ENCODE measurements around the gene MRPS22. TPM values are rescaled to one million over a fixed set of nuclear protein-coding genes. Genes with fewer than 3 reads are reported as not detected.

The MRPS22 gene
- total RNA-seq, 1 donor, result 75.8 TPM

DNA sequence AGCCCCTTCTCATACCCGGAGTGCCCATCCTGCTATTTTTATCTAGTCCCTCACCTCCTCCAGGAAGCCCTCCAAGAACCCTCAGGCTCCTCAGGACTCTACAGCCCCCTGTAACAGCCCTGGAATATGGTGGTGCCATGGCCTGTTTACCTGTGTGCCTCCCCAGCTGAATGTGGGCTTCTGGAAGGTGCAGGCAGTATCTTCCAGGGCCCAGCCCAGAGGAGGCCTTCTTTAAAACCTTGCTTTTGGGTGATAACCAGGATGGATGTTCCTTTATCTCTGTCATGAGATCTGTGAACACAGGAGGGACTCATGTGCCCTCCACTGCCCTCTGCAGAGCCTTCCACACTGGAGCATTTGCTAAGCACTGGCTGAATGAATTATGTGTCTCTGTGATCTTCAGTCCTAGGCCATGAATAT, 36.7 kb upstream of the MRPS22 start:
- TF ChIP-seq, protein P1, sequence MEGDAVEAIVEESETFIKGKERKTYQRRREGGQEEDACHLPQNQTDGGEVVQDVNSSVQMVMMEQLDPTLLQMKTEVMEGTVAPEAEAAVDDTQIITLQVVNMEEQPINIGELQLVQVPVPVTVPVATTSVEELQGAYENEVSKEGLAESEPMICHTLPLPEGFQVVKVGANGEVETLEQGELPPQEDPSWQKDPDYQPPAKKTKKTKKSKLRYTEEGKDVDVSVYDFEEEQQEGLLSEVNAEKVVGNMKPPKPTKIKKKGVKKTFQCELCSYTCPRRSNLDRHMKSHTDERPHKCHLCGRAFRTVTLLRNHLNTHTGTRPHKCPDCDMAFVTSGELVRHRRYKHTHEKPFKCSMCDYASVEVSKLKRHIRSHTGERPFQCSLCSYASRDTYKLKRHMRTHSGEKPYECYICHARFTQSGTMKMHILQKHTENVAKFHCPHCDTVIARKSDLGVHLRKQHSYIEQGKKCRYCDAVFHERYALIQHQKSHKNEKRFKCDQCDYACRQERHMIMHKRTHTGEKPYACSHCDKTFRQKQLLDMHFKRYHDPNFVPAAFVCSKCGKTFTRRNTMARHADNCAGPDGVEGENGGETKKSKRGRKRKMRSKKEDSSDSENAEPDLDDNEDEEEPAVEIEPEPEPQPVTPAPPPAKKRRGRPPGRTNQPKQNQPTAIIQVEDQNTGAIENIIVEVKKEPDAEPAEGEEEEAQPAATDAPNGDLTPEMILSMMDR (IDR thresholded peaks at IDR 0.05; ENCODE audit: insufficient read depth, low read length), result no peak
- H3K4me3 ChIP-seq (ENCODE audit: low read depth, low read length), result no peak overlapping the region
- no peak for DNase-seq (ENCODE audit: low read depth)

DNA sequence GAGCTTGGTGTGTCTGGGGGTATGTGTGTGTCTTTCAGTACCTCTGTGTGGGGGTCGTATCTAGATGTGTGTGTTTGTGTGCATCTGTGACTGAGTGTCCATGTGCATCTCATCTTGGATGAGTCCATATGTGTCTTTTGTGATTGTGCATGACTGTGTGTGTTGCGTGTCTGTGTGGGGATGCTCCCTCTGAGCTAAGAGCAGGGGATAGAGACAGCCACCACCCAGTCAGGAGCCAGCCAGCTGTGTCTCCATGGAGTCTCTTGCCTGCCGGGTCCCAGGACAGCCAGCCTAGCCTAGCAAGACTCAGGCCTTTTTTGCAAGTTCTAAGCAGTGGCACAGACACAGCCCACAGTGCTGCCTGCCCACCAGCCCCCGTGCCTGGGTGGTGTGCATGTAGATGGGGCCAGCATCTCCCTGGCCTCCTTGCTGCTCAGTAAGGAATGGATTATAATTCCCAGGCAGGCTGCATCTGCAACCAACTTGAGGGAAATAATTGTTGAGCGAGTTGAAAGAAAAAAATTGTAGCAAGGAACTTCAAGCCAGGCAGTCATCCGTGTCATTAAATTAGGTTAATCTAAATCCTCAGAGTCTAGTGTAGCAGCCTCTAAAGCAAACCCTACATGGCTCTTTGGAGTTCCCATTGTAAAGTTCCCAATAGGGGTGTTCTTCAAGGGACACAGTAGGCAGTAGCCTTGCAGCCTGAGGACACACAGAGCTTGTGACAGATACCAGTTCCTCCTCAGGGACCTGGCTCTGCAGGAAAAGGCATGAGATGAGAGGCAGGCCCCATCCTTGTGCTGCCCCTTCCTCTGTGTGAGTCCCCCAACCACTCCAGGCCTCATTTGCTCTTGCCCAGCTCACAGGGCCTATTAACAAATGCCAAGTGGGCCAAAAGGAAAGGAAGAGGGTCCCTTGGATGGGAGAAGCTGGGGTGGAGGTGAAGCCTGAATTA, 35.9 kb upstream of the MRPS22 start:
- DNase-seq (ENCODE audit: low read depth), result no peak
- TF ChIP-seq, protein P1 (IDR thresholded peaks at IDR 0.05; ENCODE audit: insufficient read depth, low read length), result no peak
- H3K4me3 ChIP-seq (ENCODE audit: low read depth, low read length), result no peak overlapping the region

GRCh38 chr3:139308560-139308959, 35.3 kb upstream of the MRPS22 start:
- TF ChIP-seq, protein P1 (IDR thresholded peaks at IDR 0.05; ENCODE audit: insufficient read depth, low read length), result no peak
- no peak overlapping the region for H3K4me3 ChIP-seq (ENCODE audit: low read depth, low read length)
- no peak for DNase-seq (ENCODE audit: low read depth)

- TF ChIP-seq, protein P1 (IDR thresholded peaks at IDR 0.05; ENCODE audit: insufficient read depth, low read length), result no peak
- H3K4me3 ChIP-seq (ENCODE audit: low read depth, low read length), result no peak overlapping the region
- DNase-seq (ENCODE audit: low read depth), result no peak
Observed at GRCh38 chr3:139309061-139309591, 34.7 kb upstream of the MRPS22 start.

DNA sequence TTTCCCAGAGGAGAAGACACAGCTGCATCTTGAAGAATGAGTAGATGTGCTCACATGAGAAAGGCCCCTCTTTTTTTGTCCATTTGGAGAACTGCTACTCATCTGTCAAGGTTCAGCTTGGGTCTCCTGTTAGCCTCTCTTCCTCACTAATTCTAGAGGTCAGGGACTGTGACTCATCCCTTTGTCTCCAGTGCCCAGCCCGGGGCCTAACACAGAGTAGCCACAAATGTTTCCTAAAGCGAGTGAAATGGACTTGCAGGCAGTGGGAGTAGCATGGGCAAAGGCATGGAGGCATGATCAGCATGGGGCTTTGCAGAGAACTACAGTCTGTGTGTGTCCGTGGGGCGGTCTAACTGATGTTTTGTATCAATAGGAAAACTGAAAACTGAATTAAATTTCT, 33.9 kb upstream of the MRPS22 start:
- TF ChIP-seq, protein P1 (IDR thresholded peaks at IDR 0.05; ENCODE audit: insufficient read depth, low read length), result no peak
- no peak overlapping the region for H3K4me3 ChIP-seq (ENCODE audit: low read depth, low read length)
- peak; percentile 41 for DNase-seq (ENCODE audit: low read depth)

- TF ChIP-seq, protein P1 (IDR thresholded peaks at IDR 0.05; ENCODE audit: insufficient read depth, low read length), result no peak
- H3K4me3 ChIP-seq (ENCODE audit: low read depth, low read length), result no peak overlapping the region
- peak; percentile 87 for DNase-seq (ENCODE audit: low read depth)
Observed at GRCh38 chr3:139310474-139310933, 33.3 kb upstream of the MRPS22 start.

All from fibroblast of the aortic adventitia (primary cell).